ENCODE data around the gene PUS10. TPM values are rescaled to one million over a fixed set of nuclear protein-coding genes. Genes with fewer than 3 reads are reported as not detected.

PUS10 gene
- total and polyA plus RNA-seq, 2 of the 8 experiments (the other 6 are each of a cell fraction or from before 2014, with no cell fraction given) = 1.3 to 3.1 TPM

DNA sequence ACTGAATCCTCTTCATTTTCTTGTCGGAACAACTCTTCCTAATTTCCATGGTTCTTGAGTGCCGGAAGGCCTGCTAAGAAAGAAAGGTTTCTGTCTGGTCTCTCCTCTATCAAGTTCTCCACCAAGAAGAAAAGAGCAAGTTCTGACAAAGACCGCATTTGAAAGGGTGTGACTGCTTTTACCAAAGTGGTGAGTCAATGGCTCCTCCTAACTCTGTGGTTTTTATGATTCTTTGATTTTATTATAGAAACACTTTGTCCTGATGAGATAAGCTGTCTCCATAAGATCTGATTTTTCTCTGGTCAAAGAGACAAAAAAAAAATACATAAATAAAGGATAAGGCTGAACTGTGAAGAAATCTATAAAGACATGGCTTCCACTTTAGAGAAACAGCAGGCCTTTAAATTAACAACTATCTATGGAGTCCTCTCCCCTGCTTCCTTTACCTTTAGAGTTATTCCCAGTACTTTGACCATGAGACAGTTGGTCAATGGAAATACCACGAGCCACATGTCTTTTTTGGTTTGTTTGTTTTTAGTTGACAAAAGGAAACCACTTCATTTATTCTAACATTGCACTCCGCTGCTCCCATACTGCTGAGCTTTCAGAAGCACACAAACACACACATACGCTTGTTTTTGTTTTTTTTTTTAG is 69.0 kb downstream of the PUS10 start:
- FAIRE-seq = no peak
- peaks cover 0 to 4% of the 10 kb centered on the region in 2 experiments; a peak in 1 of 4 replicates for H3K9me3 ChIP-seq (ENCODE audit: insufficient read depth in 2 of 2, low read depth in 1 of 2, low read length in 1 of 2)
- H4K20me1 ChIP-seq (replicated peaks in 1 of 2; ENCODE audit: control insufficient read depth in 1 of 2, insufficient read depth in 2 of 2, low read length in 2 of 2) = no peaks in the 10 kb centered on the region
- no peaks in the 10 kb centered on the region for H3K27me3 ChIP-seq (replicated peaks in 1 of 4; ENCODE audit: control insufficient read depth in 3 of 4, extremely low read depth in 1 of 4, insufficient read depth in 3 of 4, low read length in 3 of 4)
- TF ChIP-seq SIX5 (IDR thresholded peaks at IDR 0.05; ENCODE audit: low read depth, low read length) = no peak
- no peak for TF ChIP-seq SIN3A (conservative IDR thresholded peaks at IDR 0.05 in 1 of 2, IDR thresholded peaks at IDR 0.05 in 1 of 2; ENCODE audit: low read depth in 1 of 2, low read length in 2 of 2)
- no peak for TF ChIP-seq JUN (IDR thresholded peaks at IDR 0.05; ENCODE audit: low read depth, low read length)
- no peak for TF ChIP-seq EGR1 (IDR thresholded peaks at IDR 0.05; ENCODE audit: borderline replicate concordance, low read depth, low read length)
- no peak for TF ChIP-seq KDM4A (IDR thresholded peaks at IDR 0.05; ENCODE audit: low read depth, low read length, severe bottlenecking)
- TF ChIP-seq, protein P1, sequence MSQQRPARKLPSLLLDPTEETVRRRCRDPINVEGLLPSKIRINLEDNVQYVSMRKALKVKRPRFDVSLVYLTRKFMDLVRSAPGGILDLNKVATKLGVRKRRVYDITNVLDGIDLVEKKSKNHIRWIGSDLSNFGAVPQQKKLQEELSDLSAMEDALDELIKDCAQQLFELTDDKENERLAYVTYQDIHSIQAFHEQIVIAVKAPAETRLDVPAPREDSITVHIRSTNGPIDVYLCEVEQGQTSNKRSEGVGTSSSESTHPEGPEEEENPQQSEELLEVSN (IDR thresholded peaks at IDR 0.05) = no peak
- no peak for TF ChIP-seq BCL11A (IDR thresholded peaks at IDR 0.05; ENCODE audit: low read depth in 2 of 2, low read length in 2 of 2)
- TF ChIP-seq PHF8 (conservative IDR thresholded peaks at IDR 0.05; ENCODE audit: low read depth, low read length) = no peak
- no peak for TF ChIP-seq CREB1 (IDR thresholded peaks at IDR 0.05)
- no peak for TF ChIP-seq ZNF274 (IDR thresholded peaks at IDR 0.05; ENCODE audit: borderline replicate concordance, extremely low read depth, low read length)
- no peak for TF ChIP-seq SP4 (IDR thresholded peaks at IDR 0.05; ENCODE audit: low read length)
- no peak for TF ChIP-seq EZH2 (IDR thresholded peaks at IDR 0.05; ENCODE audit: low read depth, low read length, severe bottlenecking)
- no peak for TF ChIP-seq NRF1 (IDR thresholded peaks at IDR 0.05; ENCODE audit: low read depth, low read length)
- no peak overlapping the region for H4K5ac ChIP-seq (ENCODE audit: insufficient read length, low read depth, low read length)
- H4K8ac ChIP-seq (ENCODE audit: extremely low read depth, insufficient read depth, low read length) = no peak overlapping the region
- no peak overlapping the region for H3K27ac ChIP-seq (ENCODE audit: low read depth, low read length)
- no peak overlapping the region for H3K4me2 ChIP-seq (ENCODE audit: insufficient read depth in 1 of 2, low read depth in 2 of 2, low read length in 2 of 2)
- no peak overlapping the region for H3K4ac ChIP-seq (replicated peaks; ENCODE audit: insufficient read length, low read depth, low read length)
- H3K56ac ChIP-seq (replicated peaks; ENCODE audit: insufficient read length, low read depth, low read length) = no peak overlapping the region
- no peak overlapping the region for H2BK12ac ChIP-seq (ENCODE audit: low read depth, low read length)
- no peak overlapping the region for H3K9ac ChIP-seq (replicated peaks in 1 of 4; ENCODE audit: extremely low read depth in 1 of 4, low read depth in 3 of 4, low read length in 3 of 4)
- no peak overlapping the region for H4K91ac ChIP-seq (replicated peaks; ENCODE audit: insufficient read length, low read length)
- H3K14ac ChIP-seq (ENCODE audit: insufficient read length) = no peak overlapping the region
- H3K79me2 ChIP-seq (ENCODE audit: control insufficient read depth in 1 of 2, insufficient read depth in 2 of 2, low read length in 2 of 2) = no peaks in the 10 kb centered on the region
- H3K4me3 ChIP-seq (ENCODE audit: extremely low read depth in 1 of 4, insufficient read depth in 2 of 4, low read depth in 3 of 4, low read length in 4 of 4) = no peak overlapping the region
- no peaks in the 10 kb centered on the region for H3K36me3 ChIP-seq (ENCODE audit: control insufficient read depth in 2 of 4, insufficient read depth in 4 of 4, low read length in 3 of 4)
- no peak overlapping the region for H2BK5ac ChIP-seq (ENCODE audit: low read depth, low read length)
- H3K79me1 ChIP-seq (ENCODE audit: low read depth, low read length) = no peaks in the 10 kb centered on the region
- no peaks in the 10 kb centered on the region for H3K4me1 ChIP-seq (replicated peaks in 1 of 4; ENCODE audit: control insufficient read depth in 3 of 4, insufficient read depth in 4 of 4, low read length in 3 of 4)
- WGBS, 2 experiments (ENCODE audit: extremely low coverage in 1 of 2, insufficient coverage in 1 of 2, insufficient read length in 1 of 2, insufficient replicate concordance in 2 of 2, low coverage in 1 of 2, low lambda C conversion rate in 2 of 2, missing lambda C conversion rate in 1 of 2) = 94% methylated on average over 6 of the region's 6 CpGs; no CpG with 5 or more reads in 1 of the 2 experiments
- ChIA-PET CTCF (ENCODE audit: partially characterized antibody) (interaction anchor here (1.1 kb wide), 1 partner anchor 16 kb away, joined by 3 read pairs; no protein-coding TSS in a partner anchor), POLR2A (ENCODE audit: partially characterized antibody) (no interaction called here)
- no peak overlapping the region for H2BK20ac ChIP-seq (ENCODE audit: low read length)
- no peak overlapping the region for H2BK15ac ChIP-seq (ENCODE audit: low read length)
- no peak for DNase-seq (ENCODE audit: low read depth in 1 of 2, low spot score in 2 of 2)
- no peak overlapping the region for H3K18ac ChIP-seq (ENCODE audit: extremely low read depth, low read length)
- no peaks in the 10 kb centered on the region; the same call in 1 of the 2 replicates for H3K23me2 ChIP-seq (ENCODE audit: low read depth, low read length)
- no peak overlapping the region for H2AFZ ChIP-seq (ENCODE audit: low read length)
- H2AK5ac ChIP-seq (ENCODE audit: low read depth, low read length) = no peak overlapping the region
- H2BK120ac ChIP-seq (replicated peaks; ENCODE audit: low read depth, low read length) = no peak overlapping the region
- H3K23ac ChIP-seq (ENCODE audit: insufficient read length) = no peak overlapping the region
